ENCODE data around the gene SUPT20HL1.

SUPT20HL1 gene

GRCh38 chrX:24399550-24399949, 39.1 kb downstream of the SUPT20HL1 start:
- DNase-seq: no peak

- no peak for DNase-seq
Measured at GRCh38 chrX:24405959-24406358, 45.5 kb downstream of the SUPT20HL1 start.
